ENCODE results near the gene LSM3.

The LSM3 gene

GRCh38 chr3:14132120-14132519, 46.5 kb upstream of the LSM3 start:
- Histone ChIP-seq H3K4me1 (peaks cover 0 to 24% (median 12%) of the 10 kb centered on the region in 4 donors), H3K27ac (peak overlapping the region in 1 of 2 donors; percentile 0), H3K4me3 (no peak overlapping the region), H3K9me3 (no peaks in the 10 kb centered on the region), H3K27me3 (no peaks in the 10 kb centered on the region), H3K36me3 (peaks cover 76 to 90% (median 89%) of the 10 kb centered on the region in 3 donors)
- intact Hi-C loops (cut with DNase I; ENCODE audit: low total_unique reads): no loop called here
- DNase-seq: no peak
- TF ChIP-seq, protein P1, sequence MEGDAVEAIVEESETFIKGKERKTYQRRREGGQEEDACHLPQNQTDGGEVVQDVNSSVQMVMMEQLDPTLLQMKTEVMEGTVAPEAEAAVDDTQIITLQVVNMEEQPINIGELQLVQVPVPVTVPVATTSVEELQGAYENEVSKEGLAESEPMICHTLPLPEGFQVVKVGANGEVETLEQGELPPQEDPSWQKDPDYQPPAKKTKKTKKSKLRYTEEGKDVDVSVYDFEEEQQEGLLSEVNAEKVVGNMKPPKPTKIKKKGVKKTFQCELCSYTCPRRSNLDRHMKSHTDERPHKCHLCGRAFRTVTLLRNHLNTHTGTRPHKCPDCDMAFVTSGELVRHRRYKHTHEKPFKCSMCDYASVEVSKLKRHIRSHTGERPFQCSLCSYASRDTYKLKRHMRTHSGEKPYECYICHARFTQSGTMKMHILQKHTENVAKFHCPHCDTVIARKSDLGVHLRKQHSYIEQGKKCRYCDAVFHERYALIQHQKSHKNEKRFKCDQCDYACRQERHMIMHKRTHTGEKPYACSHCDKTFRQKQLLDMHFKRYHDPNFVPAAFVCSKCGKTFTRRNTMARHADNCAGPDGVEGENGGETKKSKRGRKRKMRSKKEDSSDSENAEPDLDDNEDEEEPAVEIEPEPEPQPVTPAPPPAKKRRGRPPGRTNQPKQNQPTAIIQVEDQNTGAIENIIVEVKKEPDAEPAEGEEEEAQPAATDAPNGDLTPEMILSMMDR (IDR thresholded peaks at IDR 0.05): no peak

GRCh38 chr3:14132689-14133088, 45.9 kb upstream of the LSM3 start:
- peaks cover 0 to 24% (median 13%) of the 10 kb centered on the region in 4 donors for H3K4me1 ChIP-seq
- no peaks in the 10 kb centered on the region for H3K27me3 ChIP-seq
- H3K36me3 ChIP-seq: peaks cover 76 to 94% (median 91%) of the 10 kb centered on the region in 3 donors
- no peak for DNase-seq
- H3K4me3 ChIP-seq: no peak overlapping the region
- TF ChIP-seq, protein P1 (IDR thresholded peaks at IDR 0.05): no peak
- no peaks in the 10 kb centered on the region for H3K9me3 ChIP-seq
- H3K27ac ChIP-seq: peak overlapping the region in 1 of 2 donors; percentile 0
- intact Hi-C loops (cut with DNase I; ENCODE audit: low total_unique reads): no loop called here

GRCh38 chr3:14133188-14133800, 45.3 kb upstream of the LSM3 start:
- H3K4me1 ChIP-seq: peaks cover 0 to 24% (median 17%) of the 10 kb centered on the region in 4 donors
- no peaks in the 10 kb centered on the region for H3K9me3 ChIP-seq
- intact Hi-C loops (cut with DNase I; ENCODE audit: low total_unique reads): no loop called here
- H3K27ac ChIP-seq: no peak overlapping the region
- TF ChIP-seq, protein P1 (IDR thresholded peaks at IDR 0.05): no peak
- H3K4me3 ChIP-seq: no peak overlapping the region
- peaks cover 82 to 94% (median 87%) of the 10 kb centered on the region in 3 donors for H3K36me3 ChIP-seq
- no peaks in the 10 kb centered on the region for H3K27me3 ChIP-seq
- no peak for DNase-seq

- H3K4me3 ChIP-seq: no peak overlapping the region
- peaks cover 84 to 95% (median 86%) of the 10 kb centered on the region in 3 donors for H3K36me3 ChIP-seq
- H3K27ac ChIP-seq: no peak overlapping the region
- no peaks in the 10 kb centered on the region for H3K9me3 ChIP-seq
- H3K4me1 ChIP-seq: peaks cover 0 to 24% (median 18%) of the 10 kb centered on the region in 4 donors
- H3K27me3 ChIP-seq: no peaks in the 10 kb centered on the region
- DNase-seq: no peak
- TF ChIP-seq, protein P1 (IDR thresholded peaks at IDR 0.05): no peak
- intact Hi-C loops (cut with DNase I; ENCODE audit: low total_unique reads): no loop called here
These were observed 44.7 kb upstream of the LSM3 start for GRCh38 chr3:14133876-14134275.

DNA sequence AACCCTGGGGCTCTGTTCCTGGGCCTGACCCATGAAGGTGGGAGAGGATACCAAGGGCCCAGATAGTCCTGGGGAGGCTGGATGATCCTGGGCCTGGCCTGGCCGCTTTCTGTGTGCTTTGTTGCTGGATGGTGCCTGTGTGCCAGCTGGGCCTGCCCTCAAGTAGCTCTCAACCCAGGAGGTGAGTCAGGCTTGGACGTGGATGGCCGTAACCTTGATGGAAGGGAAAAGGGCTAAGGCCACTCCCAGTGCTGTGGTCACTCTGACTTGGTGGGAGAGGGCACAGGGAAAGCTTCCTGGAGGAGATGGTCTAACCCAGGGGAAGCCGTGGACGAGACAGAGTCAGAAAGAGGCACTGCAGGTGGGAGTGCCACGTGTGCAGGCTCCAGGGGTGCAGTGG, 44.3 kb upstream of the LSM3 start:
- Histone ChIP-seq H3K4me3 (no peak overlapping the region), H3K4me1 (peaks cover 0 to 24% (median 18%) of the 10 kb centered on the region in 4 donors), H3K9me3 (no peaks in the 10 kb centered on the region), H3K27me3 (no peaks in the 10 kb centered on the region), H3K36me3 (peaks cover 85 to 97% (median 86%) of the 10 kb centered on the region in 3 donors), H3K27ac (no peak overlapping the region)
- TF ChIP-seq, protein P1 (IDR thresholded peaks at IDR 0.05): no peak
- DNase-seq: no peak
- intact Hi-C loops (cut with DNase I; ENCODE audit: low total_unique reads): no loop called here
